ENCODE results near the gene MBTD1.
"Not testable (repeated sequence)": the region's sequence is repeated elsewhere in the genome, so short reads cannot be mapped to it uniquely, and the experiment has no call there.

Gene MBTD1

GRCh38 chr17:51259564-51260236 is at the start of gene MBTD1:
MBTD1 (minus strand) TSS chr17:51260049; CDS start chr17:51225161, 34,888 bp downstream.
- DNase-seq, result peak; percentile 90

DNA sequence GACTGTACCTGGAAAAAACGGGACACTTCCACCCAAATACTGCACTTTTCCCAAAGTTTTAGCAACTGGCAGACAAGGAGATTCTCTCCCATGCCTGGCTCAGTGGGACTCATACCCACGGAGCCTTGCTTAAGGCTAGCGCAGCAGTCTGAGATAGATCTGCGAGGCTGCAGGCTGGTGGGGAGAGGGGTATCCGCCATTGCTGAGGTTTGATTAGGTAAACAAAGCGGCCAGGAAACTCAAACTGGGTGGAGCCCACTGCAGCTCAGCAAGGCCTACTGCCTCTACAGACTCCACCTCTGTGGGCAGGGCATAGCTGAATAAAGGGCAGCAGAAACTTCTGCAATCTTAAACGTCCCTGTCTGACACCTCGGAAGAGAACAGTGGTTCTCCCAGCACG is 45.3 kb upstream of the MBTD1 start:
- no peak for DNase-seq

DNA sequence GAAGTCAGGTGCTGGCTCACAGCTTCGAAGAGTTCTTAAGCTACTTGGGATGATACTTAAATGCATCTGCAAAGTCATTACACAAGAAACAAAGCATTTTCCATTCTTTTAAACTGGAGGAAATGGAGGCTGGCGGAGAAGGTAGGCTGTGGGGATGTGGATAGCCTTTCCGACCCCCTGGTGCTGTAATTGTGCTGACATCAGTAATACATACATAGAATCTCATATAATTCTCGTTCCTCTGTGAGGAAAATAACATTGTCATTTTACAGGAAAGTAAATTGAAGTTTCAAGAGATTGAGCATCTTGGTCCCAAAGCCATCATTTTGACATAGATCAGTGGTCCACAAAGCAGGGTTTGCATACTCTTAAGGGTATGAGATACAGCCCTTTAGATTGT is 40.0 kb upstream of the MBTD1 start:
- no peak for DNase-seq

DNA sequence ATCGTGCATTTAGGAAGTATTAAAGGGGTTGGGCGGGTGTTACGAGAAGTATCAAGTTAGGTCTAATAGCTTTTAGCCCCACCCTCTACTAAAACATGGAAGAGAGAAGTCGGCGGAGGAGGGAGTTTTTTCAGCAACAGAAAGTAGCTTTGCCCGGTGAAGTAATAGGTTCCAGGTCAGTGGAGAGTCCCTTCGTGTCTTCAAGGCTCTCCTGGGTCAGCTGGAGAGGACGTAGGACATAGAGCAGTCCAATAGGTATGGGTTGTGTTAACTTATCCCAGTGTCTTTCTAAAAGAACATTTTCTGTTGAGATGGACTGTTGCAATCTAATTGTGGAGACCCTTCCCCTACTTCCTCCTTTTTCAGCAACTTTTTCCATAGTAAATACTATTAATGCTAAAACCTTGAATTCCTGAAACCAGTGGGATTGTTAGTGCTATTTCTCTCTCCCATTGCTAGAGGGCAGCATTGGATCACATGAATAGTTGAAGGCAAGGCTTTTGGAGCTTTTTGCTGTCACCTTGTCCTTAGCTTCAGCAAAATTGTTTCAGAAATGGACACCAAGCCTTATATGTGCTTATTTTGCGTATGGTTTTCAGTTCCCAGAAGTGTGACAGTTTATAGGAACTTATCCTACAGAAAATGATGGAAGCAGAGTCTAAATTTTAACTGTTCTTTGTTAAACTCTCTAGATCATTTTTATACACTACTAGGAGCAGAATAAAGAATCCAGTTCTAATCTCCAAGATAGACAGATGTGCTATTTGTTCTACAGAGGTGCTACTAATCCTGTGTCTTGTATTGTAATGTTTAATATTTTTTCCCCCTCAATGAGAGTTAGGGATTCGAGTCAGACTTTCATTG is 38.9 kb upstream of the MBTD1 start:
- DNase-seq, result no peak

DNA sequence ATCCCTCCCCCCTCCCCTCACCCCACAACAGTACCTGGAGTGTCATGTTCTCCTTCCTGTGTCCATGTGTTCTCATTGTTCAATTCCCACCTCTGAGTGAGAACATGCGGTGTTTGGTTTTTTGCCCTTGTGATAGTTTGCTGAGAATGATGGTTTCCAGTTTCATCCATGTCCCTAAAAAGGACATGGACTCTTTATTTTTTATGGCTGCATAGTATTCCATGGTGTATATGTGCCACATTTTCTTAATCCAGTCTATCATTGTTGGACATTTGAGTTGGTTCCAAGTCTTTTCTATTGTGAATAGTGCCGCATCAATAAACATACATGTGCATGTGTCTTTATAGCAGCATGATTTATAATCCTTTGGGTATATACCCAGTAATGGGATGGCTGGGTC is 34.5 kb upstream of the MBTD1 start:
- DNase-seq, result not testable (repeated sequence)

- DNase-seq, result no peak
These were observed 29.9 kb upstream of the MBTD1 start for GRCh38 chr17:51289696-51290111.

DNA sequence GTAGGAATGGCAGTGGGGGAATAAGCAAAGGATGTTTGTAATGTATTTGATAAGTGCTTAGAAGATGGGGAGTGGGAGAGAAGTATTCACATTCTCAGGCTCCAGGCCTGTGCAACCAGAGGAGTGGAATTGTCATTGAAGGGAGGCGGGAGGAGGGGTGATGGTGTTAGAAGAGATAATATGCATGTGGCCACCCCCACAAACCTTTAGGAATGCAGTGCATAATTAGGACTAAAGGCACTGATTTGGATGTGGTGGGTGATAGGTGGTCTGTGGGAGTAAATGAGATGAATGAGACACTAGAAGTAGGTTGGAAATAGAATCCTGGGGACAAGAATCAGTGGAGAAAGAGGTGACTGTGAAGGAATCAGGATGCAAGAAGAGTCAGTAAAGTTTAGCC is 27.6 kb upstream of the MBTD1 start:
- DNase-seq, result no peak

GRCh38 chr17:51279183-51279582 is 19.3 kb upstream of the MBTD1 start:
- DNase-seq, result no peak

GRCh38 chr17:51275381-51275780 is 15.5 kb upstream of the MBTD1 start:
- DNase-seq, result no peak

DNA sequence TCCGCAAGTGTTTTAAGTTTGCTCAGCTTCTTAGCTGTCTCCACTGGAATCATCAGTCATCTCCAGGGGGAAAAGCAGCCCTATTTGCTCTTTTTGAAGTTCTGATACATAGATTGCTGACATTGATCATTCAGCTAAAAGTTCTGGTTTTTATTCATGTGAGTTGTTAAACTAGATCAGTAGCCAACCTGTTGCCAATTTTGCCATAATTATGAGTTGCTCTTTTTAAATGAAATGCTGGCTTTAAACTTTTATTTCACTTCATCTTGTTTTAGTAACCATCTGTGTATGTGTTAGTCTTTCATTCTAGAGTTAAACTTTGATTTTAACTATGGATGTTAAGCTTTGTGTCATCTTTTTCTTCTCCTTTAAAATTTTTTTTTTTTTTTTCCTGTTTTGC is 13.0 kb upstream of the MBTD1 start:
- no peak for DNase-seq

- no peak for DNase-seq
These were observed 10.8 kb upstream of the MBTD1 start for GRCh38 chr17:51270636-51271035.

- no peak for DNase-seq
These were observed 10.1 kb upstream of the MBTD1 start for GRCh38 chr17:51269991-51270390.

- DNase-seq, result not testable (repeated sequence)
These were observed 4.6 kb upstream of the MBTD1 start for GRCh38 chr17:51264466-51264865.

DNA sequence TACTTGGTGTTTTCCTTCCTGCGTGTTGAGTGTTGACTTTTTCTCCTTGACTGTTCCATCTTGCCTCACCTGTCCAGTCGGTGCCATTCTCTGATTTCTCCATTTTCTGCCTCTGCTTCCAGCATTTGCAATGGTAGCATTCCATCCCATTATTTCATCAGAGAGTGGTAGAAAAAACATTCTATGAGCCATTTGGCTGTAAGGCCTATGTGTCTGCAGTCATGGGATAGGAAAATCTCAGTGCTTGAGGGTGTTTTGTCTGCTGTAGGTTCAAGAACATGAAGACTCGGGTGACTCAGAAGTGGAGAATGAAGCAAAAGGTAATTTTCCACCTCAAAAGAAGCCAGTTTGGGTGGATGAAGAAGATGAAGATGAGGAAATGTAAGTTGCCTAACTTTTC is 3.2 kb upstream of the MBTD1 start:
- no peak for DNase-seq

- no peak for DNase-seq
These were observed 1.4 kb upstream of the MBTD1 start for GRCh38 chr17:51261024-51261963.

- DNase-seq, result peak; percentile 94
These were observed 581 bp upstream of the MBTD1 start, which contains the start of gene UTP18 for GRCh38 chr17:51260237-51261023. UTP18 (plus strand) TSS chr17:51260546; CDS start chr17:51260585, 39 bp downstream.

DNA sequence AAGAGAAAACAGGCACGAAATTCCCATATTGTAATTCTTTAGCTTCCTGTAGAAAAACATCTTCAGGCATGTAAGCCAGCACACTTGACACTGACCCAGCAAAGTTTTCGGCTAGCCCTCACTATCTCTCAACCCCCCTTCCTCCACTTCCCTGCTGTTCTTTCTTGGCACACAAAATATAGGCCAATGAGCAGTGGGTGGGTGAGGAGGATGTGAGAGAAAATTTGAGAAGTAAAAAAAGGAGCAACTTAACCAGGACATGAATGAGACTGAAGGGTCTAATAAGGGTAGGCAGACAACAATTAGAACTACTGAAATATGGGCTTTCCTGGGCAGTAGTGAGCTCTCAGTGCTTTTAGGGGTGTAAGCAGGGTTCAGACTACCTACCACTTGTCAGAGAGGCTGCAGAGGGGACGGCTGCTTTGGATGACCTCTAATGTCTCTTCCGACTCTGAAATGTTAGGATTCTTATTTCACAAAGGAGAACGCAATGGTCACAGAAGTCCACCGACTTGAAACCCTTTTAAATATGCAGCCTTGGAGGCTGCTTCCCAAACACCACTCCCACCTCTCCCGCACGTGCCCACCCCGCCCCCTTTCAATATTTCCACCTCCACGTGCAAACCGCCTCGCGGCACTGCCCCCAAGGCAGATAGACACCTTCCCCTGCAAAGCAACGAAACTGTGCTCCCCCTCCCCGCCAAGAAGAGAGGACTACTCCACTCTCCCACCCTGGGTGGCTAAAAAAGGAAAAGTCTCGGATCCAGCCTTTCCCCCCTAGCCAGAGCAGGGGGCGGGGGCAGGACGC is 889 bp downstream of the MBTD1 start:
- no peak for DNase-seq

DNA sequence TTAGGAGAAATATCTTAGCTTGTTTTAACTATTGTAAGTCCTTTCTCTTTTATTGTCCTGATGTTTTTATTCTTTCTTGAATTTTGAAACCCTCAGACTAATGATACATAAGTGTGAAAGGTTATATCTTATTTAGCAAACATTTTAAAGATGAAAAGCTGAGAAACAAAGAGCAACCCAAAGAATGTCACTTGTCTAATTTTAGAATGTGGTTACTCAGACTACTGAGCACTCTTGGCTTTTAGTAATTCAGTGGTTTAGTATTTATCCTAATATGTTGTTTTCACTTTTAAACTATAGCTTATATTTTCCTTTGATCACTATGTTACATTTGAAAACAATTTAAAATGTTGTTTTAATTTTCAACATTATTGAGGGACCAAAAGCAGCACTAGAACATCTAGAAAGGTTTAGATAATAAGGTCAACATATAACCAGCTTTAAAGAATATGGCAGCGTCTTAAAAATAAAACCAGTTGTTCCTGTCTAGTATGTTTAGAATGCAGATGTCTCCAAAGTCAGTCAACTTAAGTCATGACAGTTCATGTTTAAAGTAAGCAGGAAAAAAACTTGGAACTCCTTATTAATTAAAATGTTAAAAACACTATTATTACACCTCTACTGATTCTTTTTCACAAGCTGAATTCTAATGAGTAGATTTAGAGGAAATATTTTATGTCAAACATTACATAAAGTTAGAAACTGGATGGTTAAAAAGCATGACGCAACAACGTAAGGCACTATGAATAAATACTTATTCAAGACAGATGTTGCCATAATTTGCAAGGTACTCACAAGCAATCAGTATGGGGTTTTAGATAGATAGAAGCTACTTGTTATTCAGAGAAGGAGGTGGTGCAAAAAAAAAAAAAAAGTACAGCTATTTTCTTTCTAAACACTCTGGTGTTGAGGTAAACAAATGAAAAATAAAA is 2.4 kb downstream of the MBTD1 start:
- DNase-seq, result no peak

GRCh38 chr17:51256101-51256500 is 3.7 kb downstream of the MBTD1 start:
- DNase-seq, result no peak

- no peak for DNase-seq
These were observed 4.2 kb downstream of the MBTD1 start for GRCh38 chr17:51255673-51256072.

Data from activated CD4-positive, alpha-beta T cell treated with anti-CD3 and anti-CD28 coated beads for 1 hour (primary cell).